Testis (tissue), 3 donors: ENCODE results near the gene ZFP36L1. TPM values are rescaled to one million over a fixed set of nuclear protein-coding genes. Genes with fewer than 3 reads are reported as not detected.

ENCODE experiments used
- DNase-seq: peaks from one replicate; pipeline ENCODE4 v3.0.0-alpha.2; 2019
- H3K27ac ChIP-seq, 2 donors: fragments of 200-600 bp; sonication (generic); one replicate each; pipeline ENCODE4 v1.5.1; 2019
- H3K27me3 ChIP-seq: fragments of 200-600 bp; sonication (generic); one replicate; pipeline ENCODE4 v1.5.1; 2019
- H3K36me3 ChIP-seq: fragments of 200-600 bp; sonication (generic); one replicate; pipeline ENCODE4 v1.5.1; 2017; ENCODE audit warnings: low read depth; ENCODE audit errors: missing control alignments
- H3K4me1 ChIP-seq: fragments of 200-600 bp; sonication (generic); one replicate; pipeline ENCODE4 v1.5.1; 2019
- H3K4me3 ChIP-seq, 2 donors: fragments of 200-600 bp; sonication (generic); one replicate each; pipeline ENCODE4 v1.5.1; 2017 to 2019
- H3K9me3 ChIP-seq: fragments of 200-600 bp; sonication (generic); one replicate; pipeline ENCODE4 v1.5.1; 2017
- CTCF ChIP-seq, 3 experiments: fragments of 450-650 bp in 2 of 3; fragments of 200-600 bp in 1 of 3; sonication (generic) in 1 of 3; IDR thresholded peaks; one replicate each; pipeline ENCODE4 v1.5.1; 2016 to 2019; ENCODE audit warnings: antibody characterized with exemption in 3 of 3, mild to moderate bottlenecking in 2 of 3, moderate library complexity in 1 of 3
- POLR2A ChIP-seq: fragments of 450-650 bp; IDR thresholded peaks from one replicate; pipeline ENCODE4 v1.6.1; 2017; ENCODE audit warnings: antibody characterized with exemption, mild to moderate bottlenecking, moderate library complexity
- WGBS, 2 donors: methylation state at CpG; one replicate each; pipeline ENCODE4 v1.1.5; 2018; 5-methylcytosine and 5-hydroxymethylcytosine counted together
- intact Hi-C: fragments of 100-400 bp; cut with DNase I; formaldehyde crosslinking; loops from one replicate; pipeline ENCODE4 v1.15.1; 2023; ENCODE audit warnings: low total_unique reads
- polyA plus RNA-seq: library from polyadenylated mRNA; stranded (reverse); fragments of 350-450 nt; fragmentation: Illumina TruSeq; extraction: RNeasy Lipid Tissue Mini Kit (QIAGEN cat#74804); gene quantifications from one replicate; pipeline ENCODE4 v1.2.3, GENCODE V29; 2014; ENCODE audit warnings: low read depth, low replicate concordance; ENCODE audit not compliant: insufficient read depth
- total RNA-seq, 2 donors: library from RNA; depleted of rRNA; stranded (reverse); fragments of >200 nt; gene quantifications; one replicate each; pipeline ENCODE4 v1.2.3, GENCODE V29; 2016

ZFP36L1 gene
- total and polyA plus RNA-seq, 3 donors from 2014 or later = 120 to 301 (median 176) TPM

DNA sequence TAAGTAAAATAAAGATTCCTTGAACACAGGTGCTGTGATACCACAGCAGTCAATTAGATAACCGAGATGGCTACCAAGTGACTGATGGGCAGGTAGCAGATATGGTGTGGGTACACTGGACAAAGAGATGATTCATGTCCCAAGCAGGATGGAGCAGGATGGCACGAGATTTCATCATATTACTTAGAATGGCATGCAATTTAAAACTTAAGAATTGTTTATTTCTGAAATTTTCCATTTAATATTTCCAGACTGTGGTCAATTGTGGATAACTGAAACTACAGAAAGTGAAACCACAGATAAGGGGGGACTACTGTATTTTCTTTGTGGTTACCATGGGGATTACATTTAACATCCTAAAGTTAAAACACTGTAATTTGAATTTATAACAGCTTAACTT, 7.5 kb upstream of the ZFP36L1 start:
- intact Hi-C loops = no loop called here
- Histone ChIP-seq H3K36me3 (no peaks in the 10 kb centered on the region), H3K9me3 (no peaks in the 10 kb centered on the region), H3K4me3 (no peak overlapping the region), H3K27ac (no peak overlapping the region), H3K27me3 (no peaks in the 10 kb centered on the region), H3K4me1 (peaks cover 4% of the 10 kb centered on the region)
- WGBS, 2 donors = 85 to 92% methylated on average over 2 of the region's 2 CpGs
- TF ChIP-seq CTCF (IDR thresholded peaks at IDR 0.05) (no peak), POLR2A (no peak)
- DNase-seq = peak; percentile 8

DNA sequence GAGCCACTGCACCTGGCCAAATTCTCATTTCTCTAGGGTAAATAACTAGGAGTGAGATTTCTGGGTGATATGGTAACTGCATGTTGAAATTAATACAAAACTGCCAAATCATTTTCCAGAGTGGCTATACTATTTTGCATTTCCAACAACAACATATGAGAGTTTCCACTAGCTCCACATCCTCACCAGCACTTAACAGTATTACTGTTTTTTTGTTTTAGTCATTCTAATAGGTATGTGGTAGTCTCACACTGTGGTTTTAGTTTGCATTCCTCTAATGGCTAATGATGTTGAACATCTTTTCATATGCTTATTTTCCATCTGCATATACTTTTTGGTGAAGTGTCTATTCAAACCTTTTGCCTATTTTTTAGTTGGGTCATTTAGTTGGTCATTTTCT, 5.8 kb upstream of the ZFP36L1 start:
- no peaks in the 10 kb centered on the region for H3K27me3 ChIP-seq
- TF ChIP-seq POLR2A (no peak), CTCF (IDR thresholded peaks at IDR 0.05) (no peak)
- H3K9me3 ChIP-seq = no peaks in the 10 kb centered on the region
- H3K4me3 ChIP-seq = no peak overlapping the region
- H3K4me1 ChIP-seq = peaks cover 4% of the 10 kb centered on the region
- H3K27ac ChIP-seq = no peak overlapping the region
- DNase-seq = no peak
- intact Hi-C loops = loop anchor here (10.0 kb wide), 1 partner anchor 254 kb away; no protein-coding TSS in a partner anchor
- H3K36me3 ChIP-seq = no peaks in the 10 kb centered on the region

DNA sequence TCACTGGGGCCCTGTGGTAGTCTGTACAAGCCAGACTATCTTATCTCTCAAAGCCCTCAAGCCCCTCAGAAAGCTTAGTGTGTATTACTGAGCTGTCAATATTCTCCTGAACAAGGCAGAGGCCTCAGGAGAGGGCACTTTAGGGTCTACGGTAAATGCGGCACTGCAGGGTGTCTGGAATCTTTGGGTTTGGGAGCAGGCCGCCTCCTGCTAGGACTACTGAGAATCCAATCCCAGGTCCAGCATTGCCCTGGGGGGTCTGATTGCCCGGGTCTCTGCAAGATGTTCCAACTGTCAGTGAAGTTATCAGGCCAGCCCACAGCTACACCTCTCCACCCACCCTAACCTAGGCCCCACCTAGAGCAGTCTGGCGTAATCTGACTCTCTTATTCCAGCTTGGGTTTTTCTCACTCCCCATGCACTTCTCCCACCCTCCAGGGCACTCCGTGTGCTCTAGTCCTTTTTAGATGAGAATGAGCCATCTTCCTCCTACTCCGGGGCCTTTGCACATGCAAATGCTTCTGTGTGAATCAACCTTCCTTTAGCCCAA, 4.3 kb upstream of the ZFP36L1 start:
- intact Hi-C loops = loop anchor here (10.0 kb wide), 1 partner anchor 252 kb away; no protein-coding TSS in a partner anchor
- no peak for TF ChIP-seq CTCF (IDR thresholded peaks at IDR 0.05)
- TF ChIP-seq POLR2A = no peak
- Histone ChIP-seq H3K36me3 (no peaks in the 10 kb centered on the region), H3K4me1 (peaks cover 4% of the 10 kb centered on the region), H3K4me3 (no peak overlapping the region), H3K27me3 (no peaks in the 10 kb centered on the region), H3K27ac (peak overlapping the region in 1 of 2 donors; percentile 100), H3K9me3 (no peaks in the 10 kb centered on the region)
- WGBS, 2 donors = 77 to 82% methylated on average over 3 to 7 of the region's 7 CpGs
- DNase-seq = peak; percentile 11

- Histone ChIP-seq H3K27me3 (no peaks in the 10 kb centered on the region), H3K4me1 (peaks cover 4% of the 10 kb centered on the region), H3K27ac (peak overlapping the region; percentile 99 to 100), H3K36me3 (no peaks in the 10 kb centered on the region), H3K4me3 (peak overlapping the region; percentile 81 to 92), H3K9me3 (no peaks in the 10 kb centered on the region)
- intact Hi-C loops = loop anchor here (10.0 kb wide), 1 partner anchor 252 kb away; no protein-coding TSS in a partner anchor
- no peak for TF ChIP-seq POLR2A
- no peak for TF ChIP-seq CTCF (IDR thresholded peaks at IDR 0.05)
- 41 to 56% methylated on average over 5 of the region's 5 CpGs for WGBS, 2 donors
- DNase-seq = peak; percentile 3
Measured at GRCh38 chr14:68796418-68797101, 3.7 kb upstream of the ZFP36L1 start.
